Testis (tissue), 3 donors: ENCODE data around the gene ZNF367. TPM values are rescaled to one million over a fixed set of nuclear protein-coding genes. Genes with fewer than 3 reads are reported as not detected.

Source experiments
- DNase-seq: peaks from one replicate; pipeline ENCODE4 v3.0.0-alpha.2; 2019
- H3K27ac ChIP-seq, 2 donors: fragments of 200-600 bp; sonication (generic); one replicate each; pipeline ENCODE4 v1.5.1; 2019
- H3K27me3 ChIP-seq: fragments of 200-600 bp; sonication (generic); one replicate; pipeline ENCODE4 v1.5.1; 2019
- H3K36me3 ChIP-seq: fragments of 200-600 bp; sonication (generic); one replicate; pipeline ENCODE4 v1.5.1; 2017; ENCODE audit warnings: low read depth; ENCODE audit errors: missing control alignments
- H3K4me1 ChIP-seq: fragments of 200-600 bp; sonication (generic); one replicate; pipeline ENCODE4 v1.5.1; 2019
- H3K4me3 ChIP-seq, 2 donors: fragments of 200-600 bp; sonication (generic); one replicate each; pipeline ENCODE4 v1.5.1; 2017 to 2019
- H3K9me3 ChIP-seq: fragments of 200-600 bp; sonication (generic); one replicate; pipeline ENCODE4 v1.5.1; 2017
- POLR2A ChIP-seq: fragments of 450-650 bp; IDR thresholded peaks from one replicate; pipeline ENCODE4 v1.6.1; 2017; ENCODE audit warnings: antibody characterized with exemption, mild to moderate bottlenecking, moderate library complexity
- WGBS, 2 donors: methylation state at CpG; one replicate each; pipeline ENCODE4 v1.1.5; 2018; 5-methylcytosine and 5-hydroxymethylcytosine counted together
- intact Hi-C: fragments of 100-400 bp; cut with DNase I; formaldehyde crosslinking; loops from one replicate; pipeline ENCODE4 v1.15.1; 2023; ENCODE audit warnings: low total_unique reads
- polyA plus RNA-seq: library from polyadenylated mRNA; stranded (reverse); fragments of 350-450 nt; fragmentation: Illumina TruSeq; extraction: RNeasy Lipid Tissue Mini Kit (QIAGEN cat#74804); gene quantifications from one replicate; pipeline ENCODE4 v1.2.3, GENCODE V29; 2014; ENCODE audit warnings: low read depth, low replicate concordance; ENCODE audit not compliant: insufficient read depth
- total RNA-seq, 2 donors: library from RNA; depleted of rRNA; stranded (reverse); fragments of >200 nt; gene quantifications; one replicate each; pipeline ENCODE4 v1.2.3, GENCODE V29; 2016
- TF ChIP-seq, protein P1 (sequence below), 3 experiments: fragments of 450-650 bp in 2 of 3; fragments of 200-600 bp in 1 of 3; sonication (generic) in 1 of 3; IDR thresholded peaks; one replicate each; pipeline ENCODE4 v1.5.1; 2016 to 2019; ENCODE audit warnings: antibody characterized with exemption in 3 of 3, mild to moderate bottlenecking in 2 of 3, moderate library complexity in 1 of 3

ZNF367 gene
- total and polyA plus RNA-seq, 3 donors from 2014 or later: 6.9 to 11.3 (median 10.6) TPM

DNA sequence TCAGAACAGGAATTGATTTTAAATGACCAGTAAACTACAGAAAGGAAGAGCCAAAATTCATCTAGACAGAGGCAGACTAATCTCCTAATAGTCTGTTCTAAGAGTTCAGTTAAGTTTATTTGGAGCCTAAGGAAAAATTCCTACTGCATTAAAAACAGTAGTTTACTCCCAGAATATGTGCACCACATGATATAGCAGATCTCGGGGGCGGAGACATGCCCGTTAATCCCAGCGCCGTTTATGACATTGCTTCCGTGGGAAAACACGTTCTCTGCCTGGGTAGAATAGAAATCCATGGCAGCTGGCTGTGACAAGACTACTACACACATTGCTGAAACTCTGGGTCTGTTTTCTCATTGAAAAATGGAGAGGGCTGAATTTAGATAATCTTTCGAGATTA, 43.2 kb upstream of the ZNF367 start:
- Histone ChIP-seq H3K36me3 (no peaks in the 10 kb centered on the region), H3K27ac (no peak overlapping the region), H3K27me3 (no peaks in the 10 kb centered on the region), H3K4me3 (no peak overlapping the region), H3K4me1 (no peaks in the 10 kb centered on the region), H3K9me3 (no peaks in the 10 kb centered on the region)
- TF ChIP-seq, protein P1, sequence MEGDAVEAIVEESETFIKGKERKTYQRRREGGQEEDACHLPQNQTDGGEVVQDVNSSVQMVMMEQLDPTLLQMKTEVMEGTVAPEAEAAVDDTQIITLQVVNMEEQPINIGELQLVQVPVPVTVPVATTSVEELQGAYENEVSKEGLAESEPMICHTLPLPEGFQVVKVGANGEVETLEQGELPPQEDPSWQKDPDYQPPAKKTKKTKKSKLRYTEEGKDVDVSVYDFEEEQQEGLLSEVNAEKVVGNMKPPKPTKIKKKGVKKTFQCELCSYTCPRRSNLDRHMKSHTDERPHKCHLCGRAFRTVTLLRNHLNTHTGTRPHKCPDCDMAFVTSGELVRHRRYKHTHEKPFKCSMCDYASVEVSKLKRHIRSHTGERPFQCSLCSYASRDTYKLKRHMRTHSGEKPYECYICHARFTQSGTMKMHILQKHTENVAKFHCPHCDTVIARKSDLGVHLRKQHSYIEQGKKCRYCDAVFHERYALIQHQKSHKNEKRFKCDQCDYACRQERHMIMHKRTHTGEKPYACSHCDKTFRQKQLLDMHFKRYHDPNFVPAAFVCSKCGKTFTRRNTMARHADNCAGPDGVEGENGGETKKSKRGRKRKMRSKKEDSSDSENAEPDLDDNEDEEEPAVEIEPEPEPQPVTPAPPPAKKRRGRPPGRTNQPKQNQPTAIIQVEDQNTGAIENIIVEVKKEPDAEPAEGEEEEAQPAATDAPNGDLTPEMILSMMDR (IDR thresholded peaks at IDR 0.05): no peak
- no peak for TF ChIP-seq POLR2A
- intact Hi-C loops: no loop called here
- 90% methylated on average over 8 of the region's 8 CpGs for WGBS, 2 donors
- no peak for DNase-seq

DNA sequence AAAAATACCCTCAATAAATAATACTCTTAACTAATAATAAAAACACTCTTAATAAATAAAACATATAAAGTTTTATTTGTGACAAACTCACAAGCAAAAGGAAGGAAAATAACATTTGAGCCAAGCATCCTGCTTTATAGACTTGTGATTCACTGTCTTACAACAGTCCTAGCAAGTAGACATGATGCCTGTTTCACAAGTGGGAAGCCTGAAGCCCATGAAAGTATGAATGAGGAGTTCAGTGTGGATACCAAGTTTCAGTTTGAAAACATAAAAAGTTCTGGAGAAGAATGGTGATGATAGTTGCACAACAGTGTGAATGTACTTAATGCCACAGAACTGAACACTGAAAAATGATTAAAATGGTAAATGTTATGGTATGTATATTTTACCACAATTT, 42.7 kb upstream of the ZNF367 start:
- no peak for TF ChIP-seq POLR2A
- TF ChIP-seq, protein P1 (IDR thresholded peaks at IDR 0.05): no peak
- H3K36me3 ChIP-seq: no peaks in the 10 kb centered on the region
- H3K27me3 ChIP-seq: no peaks in the 10 kb centered on the region
- no peak overlapping the region for H3K4me3 ChIP-seq
- DNase-seq: no peak
- H3K9me3 ChIP-seq: no peaks in the 10 kb centered on the region
- no peaks in the 10 kb centered on the region for H3K4me1 ChIP-seq
- no peak overlapping the region for H3K27ac ChIP-seq
- intact Hi-C loops: no loop called here

DNA sequence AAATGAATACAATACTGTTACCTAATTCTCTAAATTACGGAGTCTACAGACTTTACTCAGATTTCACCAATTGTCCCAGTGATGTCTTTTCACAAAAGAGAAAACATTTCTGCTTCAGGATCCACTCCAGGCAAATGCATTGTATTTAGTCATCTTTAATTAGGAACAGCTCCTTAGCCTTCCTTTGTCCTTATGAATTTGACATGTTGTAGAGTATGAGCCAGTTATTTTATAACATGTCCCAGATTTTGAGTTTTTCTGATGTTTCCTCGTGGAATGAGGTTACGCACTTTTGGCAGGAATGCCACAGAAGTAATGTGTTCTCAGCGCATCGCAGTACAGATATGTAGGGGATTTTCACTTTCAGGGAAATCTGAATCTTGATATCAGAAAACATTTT, 42.3 kb upstream of the ZNF367 start:
- Histone ChIP-seq H3K36me3 (no peaks in the 10 kb centered on the region), H3K9me3 (no peaks in the 10 kb centered on the region), H3K4me3 (no peak overlapping the region), H3K27me3 (no peaks in the 10 kb centered on the region), H3K27ac (no peak overlapping the region), H3K4me1 (no peaks in the 10 kb centered on the region)
- intact Hi-C loops: no loop called here
- TF ChIP-seq, protein P1 (IDR thresholded peaks at IDR 0.05): no peak
- TF ChIP-seq POLR2A: no peak
- no peak for DNase-seq
- WGBS, 2 donors: 93 to 94% methylated on average over 5 of the region's 5 CpGs

DNA sequence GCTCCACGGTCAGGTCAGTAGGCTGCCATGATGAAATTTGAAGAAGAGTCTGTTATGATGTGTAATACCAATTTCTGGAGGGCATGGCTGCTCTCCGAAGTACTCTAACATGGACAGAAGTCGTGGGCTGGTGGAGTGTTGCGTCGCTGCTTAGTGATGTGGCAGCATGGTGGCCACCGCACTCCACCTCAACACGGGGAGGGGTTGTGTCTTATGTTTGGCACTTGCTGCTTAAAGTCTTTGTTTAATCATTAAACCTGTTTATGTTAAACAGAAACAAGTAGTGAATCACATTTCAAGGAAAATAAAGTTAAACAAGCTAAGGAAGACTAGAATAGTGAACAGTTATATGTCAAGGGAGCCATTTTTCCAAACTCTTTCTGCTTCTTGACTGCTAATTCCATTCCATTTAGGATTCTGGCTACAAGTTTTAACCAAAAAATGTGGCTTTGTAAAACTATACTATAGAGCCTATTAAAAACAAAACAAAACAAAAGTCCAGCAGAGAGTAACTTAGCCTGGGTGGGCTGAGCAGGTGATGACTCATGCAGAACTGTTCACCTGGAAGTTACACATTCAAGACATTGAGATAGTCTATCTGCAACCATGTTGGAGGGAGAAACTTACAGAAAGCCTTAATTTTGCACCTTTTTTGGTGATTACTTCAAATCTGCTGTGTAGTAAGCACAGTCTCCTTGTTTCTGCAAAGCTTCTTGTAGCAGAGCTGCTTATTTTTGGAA, 41.3 kb upstream of the ZNF367 start:
- no peak overlapping the region for H3K27ac ChIP-seq

More for the DNA sequence above, 41.3 kb upstream of the ZNF367 start:
- Histone ChIP-seq H3K27me3 (no peaks in the 10 kb centered on the region), H3K4me3 (no peak overlapping the region), H3K9me3 (no peaks in the 10 kb centered on the region), H3K4me1 (no peaks in the 10 kb centered on the region), H3K36me3 (no peaks in the 10 kb centered on the region)
- 94 to 97% methylated on average over 7 of the region's 7 CpGs for WGBS, 2 donors
- no peak for TF ChIP-seq POLR2A
- TF ChIP-seq, protein P1 (IDR thresholded peaks at IDR 0.05): no peak
- intact Hi-C loops: no loop called here
- no peak for DNase-seq
